Activated T-cell treated with anti-CD3 and anti-CD28 coated beads for 48 hours (primary cell): ENCODE measurements around the gene KLHL7.

Source experiments
- DNase-seq: peaks from one replicate; pipeline ENCODE4 v3.0.0-alpha.2; 2020; ENCODE audit warnings: low read depth

The KLHL7 gene

GRCh38 chr7:23105644-23106056 lies at the start of gene KLHL7:
Gene KLHL7 (plus strand): TSS chr7:23105785. CDS start chr7:23106027, 242 bp downstream.
- peak; percentile 95 for DNase-seq

- no peak for DNase-seq
These were observed 47.0 kb upstream of the KLHL7 start for GRCh38 chr7:23058408-23059096.

- no peak for DNase-seq
These were observed 44.3 kb upstream of the KLHL7 start for GRCh38 chr7:23061327-23061726.

GRCh38 chr7:23062452-23062851 lies 43.1 kb upstream of the KLHL7 start:
- no peak for DNase-seq

- DNase-seq: no peak
These were observed 39.6 kb upstream of the KLHL7 start for GRCh38 chr7:23065974-23066373.

- no peak for DNase-seq
These were observed 38.3 kb upstream of the KLHL7 start for GRCh38 chr7:23067271-23067670.

GRCh38 chr7:23072048-23072447 lies 33.5 kb upstream of the KLHL7 start:
- no peak for DNase-seq

- no peak for DNase-seq
These were observed 32.7 kb upstream of the KLHL7 start for GRCh38 chr7:23072922-23073321.

GRCh38 chr7:23074443-23075261 lies 30.9 kb upstream of the KLHL7 start:
- no peak for DNase-seq

GRCh38 chr7:23075571-23075970 lies 30.0 kb upstream of the KLHL7 start:
- no peak for DNase-seq

GRCh38 chr7:23076772-23077171 lies 28.8 kb upstream of the KLHL7 start:
- DNase-seq: no peak

- no peak for DNase-seq
These were observed 12.5 kb upstream of the KLHL7 start for GRCh38 chr7:23093111-23093510.

- no peak for DNase-seq
These were observed 12.0 kb upstream of the KLHL7 start for GRCh38 chr7:23093546-23093945.

- no peak for DNase-seq
These were observed 8.9 kb upstream of the KLHL7 start for GRCh38 chr7:23096518-23097290.

GRCh38 chr7:23098029-23098428 lies 7.6 kb upstream of the KLHL7 start:
- DNase-seq: no peak

- no peak for DNase-seq
These were observed 7.1 kb upstream of the KLHL7 start for GRCh38 chr7:23098460-23098859.

- DNase-seq: no peak
These were observed 4.9 kb upstream of the KLHL7 start for GRCh38 chr7:23100697-23101096.

- DNase-seq: no peak
These were observed 420 bp upstream of the KLHL7 start for GRCh38 chr7:23105086-23105643.

- peak; percentile 23 for DNase-seq
These were observed 655 bp downstream of the KLHL7 start for GRCh38 chr7:23106057-23106822.

GRCh38 chr7:23106823-23107663 lies 1.5 kb downstream of the KLHL7 start:
- DNase-seq: no peak

- DNase-seq: no peak
These were observed 2.2 kb downstream of the KLHL7 start for GRCh38 chr7:23107781-23108180.
